HG03571 (cell line): ENCODE measurements around the gene PAK5.

Experiments used
- ATAC-seq: cut with Tn5 transposase; IDR thresholded peaks from one replicate; pipeline ENCODE4 v1.9.1; 2021; ENCODE audit not compliant: unreplicated experiment

Gene PAK5

DNA sequence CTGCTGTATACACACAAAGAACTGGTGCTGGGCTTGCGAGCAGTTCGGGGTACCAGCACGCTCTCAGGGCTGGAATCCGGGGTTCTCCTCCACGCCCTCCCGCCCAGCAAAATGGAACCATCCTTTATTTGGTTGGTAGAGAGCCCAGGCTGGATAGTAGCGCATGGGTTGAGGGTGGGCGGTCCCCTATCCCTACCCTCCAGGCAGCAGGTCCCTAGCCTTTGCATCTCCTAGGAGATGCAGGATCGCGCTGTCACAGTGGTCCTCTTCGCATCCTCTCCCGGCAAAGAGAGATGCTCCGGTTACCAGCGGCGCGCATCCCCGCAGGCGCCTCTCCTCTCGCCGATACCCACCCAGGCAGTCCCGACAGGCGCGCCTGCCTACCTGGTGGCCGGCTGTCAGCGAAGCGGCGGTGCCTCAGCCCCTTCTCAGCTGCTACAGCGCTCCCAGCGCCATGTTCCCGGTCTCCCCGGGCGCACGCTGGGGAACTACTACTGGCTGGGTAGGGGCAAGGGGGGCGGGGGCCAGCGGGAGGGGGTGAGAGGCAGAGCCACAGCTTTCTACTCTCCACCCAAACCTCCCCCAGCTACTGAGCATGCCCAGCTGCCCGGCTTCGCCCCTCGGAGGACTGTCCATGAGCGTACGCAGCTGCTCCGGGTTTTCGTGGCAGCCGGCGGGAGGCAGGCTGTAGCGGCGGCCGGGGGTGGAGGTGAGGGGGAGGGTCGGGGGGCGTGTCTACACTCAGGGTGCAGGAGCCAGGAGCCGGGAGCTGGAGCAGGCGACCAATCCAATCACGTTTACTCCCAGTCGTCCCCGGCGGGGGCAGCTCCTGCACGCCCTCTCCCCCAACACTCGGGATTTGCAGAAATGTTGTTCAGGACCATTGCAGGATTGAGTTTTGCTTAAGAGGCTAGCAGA, at the start of gene PAK5:
Gene PAK5, minus strand, starts transcription at position 699 of the 918 bp plus-strand sequence. CDS start 194,748 bp downstream, outside the sequence.
- ATAC-seq = no peak

DNA sequence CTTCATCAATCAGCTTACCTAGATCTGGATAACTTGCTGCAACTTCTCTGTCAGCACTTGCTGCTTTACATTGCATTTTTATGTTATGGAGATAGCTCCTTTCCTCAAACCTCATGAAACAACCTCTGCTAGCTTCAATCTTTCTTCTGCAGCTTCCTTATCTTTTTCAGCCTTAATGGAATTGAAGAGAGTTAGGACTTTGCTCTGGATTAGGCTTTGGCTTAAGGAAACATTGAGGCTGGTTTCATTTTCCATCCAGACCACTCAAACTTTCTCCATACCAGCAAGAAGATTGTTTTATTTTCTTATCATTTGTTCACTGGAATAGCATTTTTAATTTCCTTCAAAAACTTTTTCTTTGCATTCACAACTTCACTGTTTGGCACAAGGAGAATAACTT, 48.8 kb upstream of the PAK5 start:
- ATAC-seq = no peak

DNA sequence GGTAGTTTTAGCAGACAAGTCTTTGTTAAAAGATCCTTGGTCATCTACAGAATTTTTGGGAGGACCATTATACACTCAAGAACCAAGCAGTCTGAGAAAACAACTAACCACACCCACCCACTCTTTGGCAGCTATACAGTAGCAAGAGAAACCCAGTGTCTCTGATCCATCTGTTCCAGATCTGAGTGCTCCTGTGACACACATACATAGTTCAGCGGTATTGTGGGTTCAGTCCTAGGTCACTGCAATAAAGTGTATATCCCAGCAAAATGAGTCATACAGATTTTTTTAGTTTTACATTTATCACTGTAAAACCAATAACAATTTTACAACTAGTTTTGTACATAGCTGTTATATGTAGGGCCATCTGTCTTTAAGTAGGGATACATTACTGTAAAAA, 47.4 kb upstream of the PAK5 start:
- no peak for ATAC-seq

DNA sequence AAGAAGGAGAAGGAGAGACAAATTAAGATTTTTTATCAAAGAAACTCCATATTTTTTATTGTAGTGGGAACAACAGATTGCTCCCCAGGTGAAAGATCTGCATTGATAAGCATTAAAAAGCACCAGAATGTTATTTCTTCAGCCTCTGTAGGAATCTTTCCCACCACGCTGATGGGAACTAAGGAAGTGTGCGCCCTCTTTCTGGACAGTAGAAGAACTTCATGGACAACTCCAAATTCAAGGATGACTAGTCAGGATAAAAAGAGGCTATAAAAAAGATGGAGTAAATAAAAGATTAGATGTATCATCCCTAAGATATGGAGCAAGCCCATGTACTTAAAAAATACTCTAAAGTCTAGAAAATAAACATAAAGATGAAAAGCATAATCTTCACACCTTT, 45.8 kb upstream of the PAK5 start:
- ATAC-seq = no peak

DNA sequence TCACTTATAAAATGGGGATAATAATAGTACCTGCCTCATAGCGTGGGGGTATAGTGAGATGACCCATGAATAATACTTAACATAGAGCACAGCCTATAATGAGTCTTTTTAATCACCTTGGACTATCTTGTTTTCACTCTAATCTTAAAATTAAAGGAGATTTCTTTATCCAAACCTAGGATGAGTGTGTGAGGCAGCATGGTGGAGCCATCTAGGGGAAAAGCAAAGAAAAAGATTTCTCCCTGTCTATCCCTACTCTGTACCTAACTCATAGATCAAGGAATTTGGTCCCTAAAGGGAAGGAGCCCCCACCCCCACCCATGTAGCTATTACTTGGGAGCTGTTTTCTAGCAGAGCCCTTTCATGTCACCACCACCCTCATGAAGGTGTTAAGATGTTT, 45.2 kb upstream of the PAK5 start:
- no peak for ATAC-seq

DNA sequence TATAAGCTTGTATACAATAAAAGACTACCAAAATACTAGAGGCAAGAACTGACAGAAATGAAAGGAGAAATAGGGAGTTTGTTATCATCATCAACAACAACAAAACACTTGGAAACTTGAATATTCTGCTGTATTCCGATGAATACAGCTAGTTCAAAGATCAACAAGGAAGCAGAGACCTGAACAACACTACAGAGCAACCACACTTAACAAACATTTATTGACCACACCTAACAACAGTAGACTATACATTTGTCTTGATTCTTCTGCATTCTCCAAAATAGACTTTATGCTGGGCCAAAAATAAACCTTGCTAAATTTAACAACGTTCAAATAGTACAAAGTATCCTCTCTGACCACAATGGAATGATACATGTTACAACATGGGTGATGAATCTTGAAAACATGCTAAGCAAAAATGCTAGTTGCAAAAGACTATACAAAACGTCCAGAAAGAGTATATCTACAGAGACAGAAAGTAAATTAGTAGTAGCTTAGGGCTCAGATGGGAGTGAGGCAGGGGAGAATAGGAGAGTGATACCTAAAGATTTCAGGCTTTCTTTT, 39.1 kb upstream of the PAK5 start:
- ATAC-seq = no peak

DNA sequence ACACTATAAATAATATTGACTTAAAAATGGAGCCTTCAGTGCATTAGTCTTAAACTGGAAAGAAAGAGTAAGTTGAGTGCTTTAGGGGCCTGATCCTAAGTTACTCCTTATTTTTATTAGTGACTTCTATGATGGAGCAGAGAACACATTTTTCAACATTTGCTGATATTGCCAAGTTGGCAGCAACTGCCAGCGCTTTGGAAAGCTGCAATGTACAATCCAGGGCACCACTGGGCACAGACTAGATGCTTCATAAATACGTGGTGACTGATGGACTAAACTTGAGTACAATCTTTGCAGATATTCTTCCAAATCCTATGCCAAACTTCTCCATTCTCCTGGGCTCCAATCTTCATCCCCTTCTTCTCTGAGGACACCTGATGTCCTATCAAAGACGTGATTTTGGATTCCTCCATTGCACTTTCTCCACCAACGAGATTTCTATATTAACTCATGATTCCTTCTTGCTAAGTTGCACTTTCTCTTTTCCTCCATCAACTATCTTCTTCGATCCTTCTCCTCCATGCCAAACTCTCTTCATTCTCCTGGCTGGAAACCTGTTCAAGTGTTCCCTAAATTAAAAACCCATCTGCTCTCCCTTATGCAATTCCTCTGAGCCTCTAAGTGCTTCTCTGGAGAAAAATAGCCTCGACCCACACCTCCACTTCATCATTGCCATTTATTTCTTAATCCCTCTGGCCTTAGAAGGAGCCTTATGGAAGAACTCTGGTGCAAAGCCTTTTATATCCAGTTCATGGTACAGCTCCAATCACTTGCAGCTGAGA, 28.5 kb upstream of the PAK5 start:
- no peak for ATAC-seq

DNA sequence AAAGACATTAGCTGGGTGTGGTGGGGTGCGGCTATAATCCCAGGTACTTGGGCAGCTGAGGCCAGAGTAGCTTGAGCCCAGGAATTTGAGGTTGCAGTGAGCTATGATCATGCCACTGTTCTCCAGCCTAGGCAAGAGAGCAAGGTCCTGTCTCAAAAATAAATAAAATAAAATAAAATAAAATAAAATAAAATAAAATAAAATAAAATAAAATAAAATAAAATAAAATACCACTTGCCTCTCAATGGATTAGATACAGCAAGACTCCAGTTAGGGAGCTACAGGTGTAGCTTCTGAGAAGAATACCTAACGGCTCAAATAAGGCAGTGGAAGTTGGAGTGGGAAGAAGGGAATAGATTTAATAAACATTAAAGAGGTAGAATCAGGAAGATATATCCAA, 13.7 kb upstream of the PAK5 start:
- no peak for ATAC-seq

DNA sequence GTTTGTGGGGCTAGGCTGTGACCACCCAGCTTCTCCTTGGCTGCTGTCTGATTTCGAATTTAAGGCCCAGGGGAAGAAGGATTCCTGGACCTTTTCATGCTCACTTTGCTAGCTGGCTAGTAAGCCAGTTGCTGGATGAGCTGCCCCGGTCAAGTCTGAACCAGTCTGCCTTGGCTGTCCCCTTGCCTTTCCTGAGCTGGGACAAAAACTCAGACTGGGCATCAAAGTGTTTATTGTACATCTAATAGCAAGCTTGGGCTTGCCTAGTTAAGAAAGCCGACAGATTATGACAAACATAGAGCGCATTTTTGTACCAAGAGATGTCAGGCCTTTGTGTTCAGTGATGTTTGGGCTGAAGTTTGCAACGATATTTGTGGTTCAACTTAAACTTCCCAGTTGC, 750 bp upstream of the PAK5 start:
- ATAC-seq = no peak

DNA sequence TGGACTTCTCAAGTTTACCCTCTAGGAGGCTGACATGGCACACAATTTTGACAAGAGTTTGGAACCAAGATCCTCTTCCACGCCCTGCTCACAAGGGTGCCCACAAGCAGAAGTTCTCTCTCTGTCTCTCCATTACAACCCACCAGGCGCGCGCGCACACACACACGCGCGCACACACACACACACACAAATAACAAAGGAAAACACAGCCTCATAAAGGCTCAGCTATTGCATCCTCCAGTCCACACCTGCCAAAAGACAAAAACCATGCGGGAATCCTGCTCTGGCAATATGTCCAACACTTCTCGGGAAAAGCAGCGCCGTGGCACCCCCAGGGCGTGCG, 870 bp downstream of the PAK5 start:
- no peak for ATAC-seq

DNA sequence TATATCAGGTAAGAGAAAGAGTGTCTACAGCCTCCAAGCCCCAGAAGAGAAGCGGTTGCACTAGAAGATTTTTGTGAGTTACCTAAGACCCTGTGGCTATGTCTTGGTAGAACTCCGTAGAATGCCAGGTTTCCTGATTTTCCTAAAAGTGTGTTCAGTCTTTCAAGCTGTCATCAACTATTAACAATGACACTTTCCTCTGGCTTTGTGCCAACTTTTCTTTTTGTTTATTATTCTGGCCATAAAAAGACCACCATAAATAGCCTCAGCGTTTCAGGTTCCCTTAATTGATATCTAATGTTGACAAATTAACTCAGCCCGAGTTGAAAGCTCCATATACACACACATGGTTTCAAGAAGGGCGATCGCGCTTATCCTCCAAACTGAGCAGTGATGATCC, 1.2 kb downstream of the PAK5 start:
- ATAC-seq = no peak

DNA sequence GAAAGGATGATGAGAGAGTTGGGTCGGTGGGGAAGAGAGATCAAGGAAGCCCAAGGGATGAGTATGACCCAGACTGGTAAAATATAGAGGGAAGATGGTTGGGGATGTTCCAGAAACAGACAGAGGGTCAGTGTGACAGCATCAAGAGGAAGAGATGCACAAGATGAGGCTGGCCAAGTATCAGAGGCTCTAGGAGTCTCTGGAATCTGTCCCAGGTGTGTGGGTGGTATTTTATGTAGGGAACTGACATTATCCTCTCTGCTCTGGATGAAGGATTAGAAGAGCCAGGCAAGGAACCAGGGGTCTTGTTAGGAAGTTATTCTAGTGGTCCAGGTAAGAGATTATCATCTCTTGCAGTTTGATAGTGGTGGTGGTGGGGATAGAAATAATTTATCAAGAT, 3.6 kb downstream of the PAK5 start:
- no peak for ATAC-seq

DNA sequence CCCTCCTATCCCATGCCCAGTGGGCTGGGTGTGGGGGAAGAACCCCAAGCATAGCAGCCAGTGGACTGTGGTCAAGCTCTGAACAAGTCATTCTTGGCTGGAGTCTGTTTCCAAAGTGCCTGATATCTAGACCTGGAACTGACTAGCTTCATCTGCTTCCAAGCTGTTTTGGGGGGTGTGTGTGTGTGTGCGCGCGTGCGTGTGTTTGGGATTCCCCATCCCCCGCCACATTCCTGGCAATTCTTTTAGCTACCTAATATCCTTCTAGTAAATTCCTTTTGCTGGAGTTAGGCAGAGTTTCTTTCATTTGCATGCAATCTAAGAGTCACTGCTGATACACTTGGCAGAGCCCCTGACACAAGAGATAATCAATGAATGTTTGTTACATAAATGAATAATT, 7.8 kb downstream of the PAK5 start:
- ATAC-seq = no peak

DNA sequence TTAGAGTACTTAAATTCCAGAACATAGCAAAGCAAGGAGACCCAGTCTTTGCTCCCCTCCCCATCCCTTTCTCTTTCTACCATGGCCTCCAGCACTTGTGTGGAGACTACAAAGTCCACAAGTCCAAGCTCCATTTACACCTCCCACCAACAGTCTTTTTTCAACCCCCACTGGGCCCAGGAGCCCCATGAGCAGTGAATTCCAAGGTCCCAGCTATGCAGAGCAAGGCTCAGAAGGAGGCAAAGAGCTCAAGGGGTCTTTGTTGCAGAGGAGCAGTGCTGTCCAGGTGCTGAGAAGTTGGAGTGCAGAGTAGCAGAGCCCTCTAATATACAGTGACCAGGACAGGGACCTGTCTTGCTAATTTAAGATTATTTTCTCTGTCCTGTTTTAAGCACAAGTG, 9.0 kb downstream of the PAK5 start:
- no peak for ATAC-seq

DNA sequence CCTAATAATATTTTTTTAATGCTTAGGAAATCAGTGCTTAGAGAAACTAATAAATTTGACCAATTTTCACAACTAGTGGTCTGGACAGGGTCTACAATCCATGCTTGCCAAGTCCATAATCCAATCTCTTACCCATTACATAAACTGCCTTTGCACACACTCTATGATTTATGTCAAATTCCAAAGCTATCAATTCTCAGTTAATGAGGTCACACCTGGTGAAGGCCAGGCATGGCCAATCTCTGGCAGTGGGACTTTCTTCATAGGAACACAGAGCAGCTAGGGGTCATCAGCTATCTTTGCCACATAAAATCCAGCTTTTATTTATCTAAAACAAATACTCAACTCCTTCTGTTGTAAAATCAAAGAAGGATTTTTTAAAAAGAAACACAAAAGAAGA, 21.2 kb downstream of the PAK5 start:
- ATAC-seq = no peak

DNA sequence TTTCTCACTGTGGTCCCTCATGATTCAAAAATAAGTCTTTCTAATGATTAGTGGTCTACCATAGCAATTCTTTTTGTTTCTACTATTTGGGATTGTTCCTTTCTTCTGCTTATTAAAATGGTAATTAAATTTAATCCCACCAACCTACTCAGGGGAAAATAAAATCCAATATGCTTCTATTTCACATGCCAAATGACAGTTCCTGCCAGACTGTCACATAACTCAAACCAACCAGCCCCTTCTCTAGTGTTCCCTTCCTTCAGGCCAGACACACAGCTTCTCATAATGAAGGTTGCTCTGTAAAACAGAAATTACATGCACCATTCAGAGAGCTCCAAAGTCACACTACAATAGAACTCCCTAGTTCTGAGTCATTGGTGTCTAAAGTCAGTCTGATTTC, 23.2 kb downstream of the PAK5 start:
- no peak for ATAC-seq

DNA sequence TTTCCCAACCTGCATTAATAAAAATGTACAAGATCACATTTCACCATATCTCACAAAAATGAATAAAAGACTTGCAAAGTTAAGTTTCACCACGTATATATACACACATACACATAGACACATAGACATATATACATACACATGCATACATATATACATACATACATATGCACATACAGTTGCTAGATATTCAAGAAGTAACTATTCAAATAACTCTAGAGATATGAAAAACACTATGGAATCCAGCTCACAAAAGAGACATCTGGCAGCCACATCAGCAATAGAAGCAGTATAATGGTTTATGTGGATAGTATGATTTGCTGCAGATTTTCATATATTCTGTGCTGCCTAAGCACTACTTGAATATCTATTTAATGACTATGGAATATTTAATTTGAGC, 28.1 kb downstream of the PAK5 start:
- ATAC-seq = no peak

DNA sequence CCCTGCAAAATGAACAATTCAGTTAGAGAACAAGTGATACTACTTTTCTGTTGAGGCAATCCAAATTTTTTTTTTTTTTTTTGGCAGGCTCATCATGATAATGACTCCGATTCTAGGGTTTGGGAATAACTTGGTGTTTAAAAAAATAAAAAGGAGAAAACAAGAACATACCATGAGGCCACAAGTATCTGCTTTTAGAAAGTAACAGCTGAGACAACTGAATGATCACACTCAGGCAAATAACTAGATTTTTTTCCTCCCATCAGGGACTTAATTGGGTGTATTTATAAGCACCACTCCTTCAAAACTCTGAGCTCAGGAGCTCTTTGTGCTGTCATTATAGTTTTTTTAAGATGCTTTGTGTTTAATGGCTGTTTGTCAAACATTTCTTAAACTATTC, 29.6 kb downstream of the PAK5 start:
- ATAC-seq = no peak

DNA sequence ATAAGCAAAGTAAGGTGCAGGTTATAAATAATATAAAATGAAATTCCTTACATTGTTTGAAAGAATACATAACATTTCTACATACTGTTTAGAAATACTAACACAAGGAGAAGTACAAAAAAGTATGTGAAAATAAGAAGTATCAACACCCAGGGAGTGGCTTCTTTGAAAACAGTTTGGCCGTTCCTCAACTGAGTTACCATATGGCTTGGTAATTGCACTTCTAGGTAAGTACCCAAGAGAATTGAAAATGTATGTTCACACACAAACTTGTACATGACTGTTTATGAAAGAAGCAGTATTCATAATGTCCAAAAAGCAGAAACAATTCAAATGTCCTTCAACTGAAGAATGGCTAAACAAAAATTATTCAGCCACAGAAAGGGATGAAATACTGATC, 30.7 kb downstream of the PAK5 start:
- ATAC-seq = no peak

DNA sequence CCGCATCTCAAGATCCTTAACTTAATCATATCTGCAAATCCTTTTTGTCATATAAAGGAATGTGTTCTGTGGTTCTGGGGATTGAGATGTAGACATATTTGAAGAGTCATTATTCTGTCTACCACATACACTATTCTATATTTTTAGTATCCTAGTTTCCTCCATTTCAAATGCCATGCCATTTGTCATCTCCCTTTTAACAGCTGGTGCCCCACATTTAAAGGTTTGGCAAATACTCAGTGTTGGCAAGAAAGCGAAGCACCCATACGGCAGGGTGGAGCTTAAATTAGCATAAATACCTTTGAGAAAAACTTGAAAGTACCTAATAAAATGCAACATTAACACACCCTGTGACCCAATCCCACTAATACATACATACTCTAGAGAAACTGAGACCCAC, 31.7 kb downstream of the PAK5 start:
- ATAC-seq = no peak

DNA sequence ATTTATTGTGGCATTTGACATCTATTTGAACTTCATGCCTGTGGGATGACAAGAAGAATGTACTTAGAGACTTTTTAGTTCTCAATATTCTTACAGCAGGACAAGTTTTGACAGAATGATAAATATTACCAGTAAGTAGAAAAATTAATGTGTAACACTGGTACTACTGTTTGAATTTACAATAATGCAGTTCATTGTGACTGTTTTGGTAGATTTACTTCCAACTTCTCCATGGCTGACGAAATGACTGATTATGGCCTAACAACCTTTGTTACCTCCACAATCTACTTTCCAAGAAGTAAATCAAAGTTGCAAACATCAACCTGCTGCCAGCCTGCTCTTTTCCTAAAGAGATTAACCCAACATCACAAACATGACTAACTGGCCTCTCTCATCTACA, 38.5 kb downstream of the PAK5 start:
- no peak for ATAC-seq

DNA sequence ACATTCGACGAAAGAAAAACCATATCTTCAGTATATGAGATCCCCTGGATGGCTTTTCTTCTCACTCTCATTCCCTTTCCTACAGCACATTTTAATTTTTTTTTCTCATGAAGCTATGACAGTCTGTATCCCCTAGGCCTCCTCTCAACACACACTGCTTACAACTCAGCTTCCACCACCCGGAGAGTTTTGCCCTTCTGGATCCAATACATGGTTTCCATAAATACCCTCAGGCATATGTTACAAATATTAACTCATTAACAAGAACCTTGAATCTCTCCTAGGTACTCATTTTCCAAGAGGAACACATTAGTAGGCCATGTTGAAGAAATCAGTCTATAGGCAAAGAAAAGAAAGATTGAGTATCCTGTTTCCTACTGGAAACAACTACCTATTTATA, 44.0 kb downstream of the PAK5 start:
- ATAC-seq = no peak
